ENCODE data around the gene ZNF570.

The ZNF570 gene

DNA sequence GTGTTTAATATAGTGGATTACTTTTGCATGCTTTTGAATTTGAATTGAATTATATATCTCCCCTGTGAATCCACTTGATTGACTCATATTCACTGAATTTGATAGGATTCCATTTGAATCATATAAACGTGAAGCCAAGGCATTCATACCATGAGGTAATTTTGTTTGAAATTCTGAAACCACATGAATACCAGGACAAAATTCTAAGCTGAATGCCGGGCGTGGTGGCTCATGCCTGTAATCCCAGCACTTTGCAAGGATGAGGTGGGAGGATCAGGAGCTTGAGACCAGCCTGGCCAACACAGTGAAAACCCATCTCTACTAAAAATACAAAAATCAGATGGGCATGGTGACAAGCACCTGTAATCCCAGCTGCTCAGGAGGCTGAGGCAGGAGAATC is 42.0 kb downstream of the ZNF570 start:
- DNase-seq (ENCODE audit: extremely low read depth, low read depth), result no peak
- H3K4me3 ChIP-seq (replicated peaks; ENCODE audit: low read depth, low read length), result no peak overlapping the region
- TF ChIP-seq, protein P1, sequence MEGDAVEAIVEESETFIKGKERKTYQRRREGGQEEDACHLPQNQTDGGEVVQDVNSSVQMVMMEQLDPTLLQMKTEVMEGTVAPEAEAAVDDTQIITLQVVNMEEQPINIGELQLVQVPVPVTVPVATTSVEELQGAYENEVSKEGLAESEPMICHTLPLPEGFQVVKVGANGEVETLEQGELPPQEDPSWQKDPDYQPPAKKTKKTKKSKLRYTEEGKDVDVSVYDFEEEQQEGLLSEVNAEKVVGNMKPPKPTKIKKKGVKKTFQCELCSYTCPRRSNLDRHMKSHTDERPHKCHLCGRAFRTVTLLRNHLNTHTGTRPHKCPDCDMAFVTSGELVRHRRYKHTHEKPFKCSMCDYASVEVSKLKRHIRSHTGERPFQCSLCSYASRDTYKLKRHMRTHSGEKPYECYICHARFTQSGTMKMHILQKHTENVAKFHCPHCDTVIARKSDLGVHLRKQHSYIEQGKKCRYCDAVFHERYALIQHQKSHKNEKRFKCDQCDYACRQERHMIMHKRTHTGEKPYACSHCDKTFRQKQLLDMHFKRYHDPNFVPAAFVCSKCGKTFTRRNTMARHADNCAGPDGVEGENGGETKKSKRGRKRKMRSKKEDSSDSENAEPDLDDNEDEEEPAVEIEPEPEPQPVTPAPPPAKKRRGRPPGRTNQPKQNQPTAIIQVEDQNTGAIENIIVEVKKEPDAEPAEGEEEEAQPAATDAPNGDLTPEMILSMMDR (IDR thresholded peaks at IDR 0.05; ENCODE audit: low read depth, low read length, missing control alignments), result no peak

DNA sequence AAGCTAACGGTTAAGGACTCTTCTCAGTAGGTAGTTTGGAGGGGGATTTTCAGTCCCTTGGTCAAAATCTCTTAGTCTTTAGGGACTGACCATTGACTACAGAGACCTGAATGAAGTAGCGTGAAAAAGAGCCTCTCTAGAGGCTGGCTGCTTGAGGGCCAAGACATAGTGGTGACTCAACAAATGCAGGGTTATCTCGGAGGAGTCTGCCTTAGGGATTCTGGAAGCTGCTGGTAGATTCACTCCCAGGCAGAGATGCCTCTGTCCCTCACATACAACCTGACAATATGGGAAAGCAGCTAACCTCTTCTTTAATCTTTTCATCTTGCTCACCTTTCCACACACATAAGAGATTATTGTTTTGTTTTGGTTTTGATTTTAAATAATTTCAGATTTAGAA is 42.7 kb downstream of the ZNF570 start:
- TF ChIP-seq, protein P1 (IDR thresholded peaks at IDR 0.05; ENCODE audit: low read depth, low read length, missing control alignments), result no peak
- DNase-seq (ENCODE audit: extremely low read depth, low read depth), result no peak
- H3K4me3 ChIP-seq (replicated peaks; ENCODE audit: low read depth, low read length), result no peak overlapping the region

DNA sequence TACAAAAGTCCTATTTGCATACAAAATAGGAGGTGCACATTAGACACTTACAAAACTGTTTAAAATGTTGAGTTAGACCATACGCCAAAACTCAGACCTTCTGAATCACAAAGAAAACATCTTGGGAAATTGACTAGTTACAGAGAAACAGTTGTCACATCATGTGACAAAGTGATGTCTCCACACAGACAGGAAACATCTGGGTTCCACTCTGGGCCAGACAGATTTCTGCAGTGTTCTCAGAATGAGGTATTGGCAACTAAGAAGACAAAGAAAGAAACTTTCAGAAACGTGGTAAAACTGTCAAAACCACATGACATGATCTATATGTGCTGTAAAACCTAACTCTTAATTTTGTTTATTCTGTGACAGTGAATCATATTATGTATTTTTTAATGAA is 44.2 kb downstream of the ZNF570 start:
- no peak for DNase-seq (ENCODE audit: extremely low read depth, low read depth)
- TF ChIP-seq, protein P1 (IDR thresholded peaks at IDR 0.05; ENCODE audit: low read depth, low read length, missing control alignments), result no peak
- no peak overlapping the region for H3K4me3 ChIP-seq (replicated peaks; ENCODE audit: low read depth, low read length)

DNA sequence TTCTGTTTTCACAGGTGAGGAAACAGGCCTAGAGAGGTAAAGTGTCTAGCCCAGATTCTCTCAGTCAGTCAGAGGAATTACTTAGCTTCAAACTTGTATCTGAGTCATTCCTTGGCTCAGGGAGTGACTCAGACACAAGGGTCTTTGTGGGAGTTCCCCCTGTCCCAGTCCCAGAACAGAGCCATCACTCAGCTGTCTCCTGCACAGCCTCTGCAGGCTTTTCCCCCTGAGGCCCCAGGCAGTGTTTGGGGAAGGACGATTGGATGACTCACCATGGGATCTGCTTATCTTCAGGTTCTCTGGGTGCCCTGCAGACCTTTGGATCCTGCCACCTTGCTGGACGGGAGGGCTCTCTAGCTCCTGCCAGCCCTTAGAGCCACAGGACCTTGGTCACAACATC is 50.7 kb downstream of the ZNF570 start:
- DNase-seq (ENCODE audit: extremely low read depth, low read depth), result no peak
- TF ChIP-seq, protein P1 (IDR thresholded peaks at IDR 0.05; ENCODE audit: low read depth, low read length, missing control alignments), result no peak
- no peak overlapping the region for H3K4me3 ChIP-seq (replicated peaks; ENCODE audit: low read depth, low read length)

DNA sequence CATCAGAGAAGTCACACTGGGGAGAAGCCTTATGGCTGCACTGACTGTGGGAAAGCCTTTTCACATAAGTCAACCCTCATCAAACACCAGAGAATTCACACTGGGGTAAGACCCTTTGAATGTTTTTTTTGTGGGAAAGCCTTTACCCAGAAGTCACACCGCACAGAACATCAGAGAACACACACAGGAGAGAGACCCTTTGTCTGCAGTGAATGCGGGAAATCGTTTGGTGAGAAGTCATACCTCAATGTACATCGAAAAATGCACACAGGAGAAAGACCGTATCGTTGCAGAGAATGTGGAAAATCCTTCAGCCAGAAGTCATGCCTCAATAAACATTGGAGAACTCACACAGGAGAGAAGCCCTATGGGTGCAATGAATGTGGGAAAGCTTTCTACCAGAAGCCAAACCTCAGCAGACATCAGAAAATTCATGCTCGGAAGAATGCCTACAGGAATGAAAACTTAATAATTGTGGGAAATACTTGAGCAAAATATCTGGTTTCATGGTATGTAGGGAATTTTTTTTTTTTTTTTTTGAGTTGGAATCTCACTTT is 68.3 kb downstream of the ZNF570 start:
- no peak overlapping the region for H3K4me3 ChIP-seq (replicated peaks; ENCODE audit: low read depth, low read length)
- no peak for DNase-seq (ENCODE audit: extremely low read depth, low read depth)

More for the DNA sequence above, 68.3 kb downstream of the ZNF570 start:
- TF ChIP-seq, protein P1 (IDR thresholded peaks at IDR 0.05; ENCODE audit: low read depth, low read length, missing control alignments), result no peak
